Loucy (cell line): ENCODE measurements around the gene FGFR1OP2.

Experiments
- H2AFZ ChIP-seq: fragments of 200-600 bp; sonication (generic); 2 replicates; pipeline ENCODE4 v1.6.0; 2016; ENCODE audit warnings: antibody characterized with exemption, mild to moderate bottlenecking, low read length, moderate library complexity
- H3F3A ChIP-seq: fragments of 200-600 bp; 2 replicates; pipeline ENCODE4 v1.6.0; 2016; ENCODE audit warnings: antibody characterized with exemption, low read depth, mild to moderate bottlenecking
- H3K27me3 ChIP-seq: fragments of 200-600 bp; sonication (generic); 2 replicates; pipeline ENCODE4 v1.6.1; 2014; ENCODE audit warnings: low read length, mild to moderate bottlenecking; ENCODE audit not compliant: insufficient read depth, poor library complexity, severe bottlenecking
- H3K36me3 ChIP-seq: fragments of 200-600 bp; sonication (generic); 2 replicates; pipeline ENCODE4 v1.6.1; 2016; ENCODE audit warnings: low read length; ENCODE audit not compliant: insufficient read depth
- H3K4me1 ChIP-seq: fragments of 200-600 bp; sonication (generic); 2 replicates; pipeline ENCODE4 v1.5.1; 2014; ENCODE audit warnings: low read length, mild to moderate bottlenecking; ENCODE audit not compliant: insufficient read depth, poor library complexity, severe bottlenecking
- H3K4me2 ChIP-seq: fragments of 200-600 bp; sonication (generic); 2 replicates; pipeline ENCODE4 v1.6.0; 2014; ENCODE audit warnings: antibody characterized with exemption, low read length, low read depth, mild to moderate bottlenecking; ENCODE audit not compliant: poor library complexity, severe bottlenecking
- H3K4me3 ChIP-seq: fragments of 200-600 bp; sonication (generic); 2 replicates; pipeline ENCODE4 v1.5.1; 2014; ENCODE audit warnings: low read length, mild to moderate bottlenecking, mixed read lengths; ENCODE audit not compliant: poor library complexity, severe bottlenecking
- H3K79me2 ChIP-seq: fragments of 200-600 bp; sonication (generic); 2 replicates; pipeline ENCODE4 v1.6.1; 2014; ENCODE audit warnings: low read length; ENCODE audit not compliant: insufficient read depth
- H3K9ac ChIP-seq: fragments of 200-600 bp; sonication (generic); 2 replicates; pipeline ENCODE4 v1.6.0; 2014; ENCODE audit warnings: mild to moderate bottlenecking, low read depth, low read length, moderate library complexity; ENCODE audit not compliant: poor library complexity, severe bottlenecking
- H3K9me2 ChIP-seq: fragments of 200-600 bp; sonication (generic); replicated peaks from 2 replicates; pipeline ENCODE4 v1.6.1; 2016; ENCODE audit warnings: low read depth, low read length, mixed read lengths
- H3K9me3 ChIP-seq: fragments of 200-600 bp; sonication (generic); 2 replicates; pipeline ENCODE4 v1.6.1; 2014; ENCODE audit warnings: mild to moderate bottlenecking, antibody characterized with exemption, low read length, low read depth; ENCODE audit not compliant: insufficient read depth
- H4K20me1 ChIP-seq: fragments of 200-600 bp; sonication (generic); 2 replicates; pipeline ENCODE4 v1.6.0; 2014; ENCODE audit warnings: antibody characterized with exemption, low read length, mild to moderate bottlenecking; ENCODE audit not compliant: insufficient read depth, poor library complexity, severe bottlenecking
- CTCF ChIP-seq: fragments of 200-600 bp; sonication (generic); conservative IDR thresholded peaks from 2 replicates; pipeline ENCODE4 v1.5.1; 2014; ENCODE audit warnings: mild to moderate bottlenecking, antibody characterized with exemption, low read length
- EZH2phosphoT487 ChIP-seq: fragments of 200-600 bp; IDR thresholded peaks from 2 replicates; pipeline ENCODE4 v1.6.1; 2018; ENCODE audit warnings: antibody characterized with exemption, mild to moderate bottlenecking, moderate library complexity, borderline replicate concordance

Gene FGFR1OP2

GRCh38 chr12:26979733-26980132, 41.5 kb downstream of the FGFR1OP2 start:
- no peaks in the 10 kb centered on the region for H3F3A ChIP-seq
- no peaks in the 10 kb centered on the region for H3K27me3 ChIP-seq
- H3K4me1 ChIP-seq = no peaks in the 10 kb centered on the region
- H3K9ac ChIP-seq = no peak overlapping the region
- H3K4me3 ChIP-seq = no peak overlapping the region
- peaks cover 14% of the 10 kb centered on the region; the same call in 1 of the 2 replicates for H3K79me2 ChIP-seq
- H4K20me1 ChIP-seq = peaks cover 2% of the 10 kb centered on the region
- H3K9me2 ChIP-seq = no peaks in the 10 kb centered on the region
- no peaks in the 10 kb centered on the region for H3K9me3 ChIP-seq
- TF ChIP-seq EZH2phosphoT487 = no peak
- TF ChIP-seq CTCF = no peak
- peaks cover 89% of the 10 kb centered on the region; the same call in 1 of the 2 replicates for H3K36me3 ChIP-seq
- no peak overlapping the region for H2AFZ ChIP-seq
- H3K4me2 ChIP-seq = no peak overlapping the region

DNA sequence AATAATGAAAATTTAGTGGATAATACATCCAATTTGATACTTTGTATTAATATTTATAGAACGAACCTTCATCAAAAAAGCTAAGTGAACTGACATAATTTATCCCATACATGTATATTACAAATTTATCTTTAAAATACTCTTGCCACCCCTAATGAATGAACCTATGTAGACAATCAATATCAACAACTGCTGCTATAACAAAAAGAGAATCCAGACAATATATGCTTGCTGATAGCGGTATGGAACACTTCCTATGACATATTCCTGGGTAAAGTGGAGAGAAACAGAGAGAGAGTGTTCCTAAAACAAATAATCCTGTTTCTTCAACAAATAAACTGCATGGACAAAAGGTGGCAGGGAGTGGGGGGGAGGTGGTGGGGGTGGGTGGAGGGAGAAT, 44.6 kb downstream of the FGFR1OP2 start:
- Histone ChIP-seq H3F3A (no peaks in the 10 kb centered on the region), H4K20me1 (no peaks in the 10 kb centered on the region), H3K27me3 (no peaks in the 10 kb centered on the region), H3K9me3 (no peaks in the 10 kb centered on the region), H3K9me2 (no peaks in the 10 kb centered on the region), H3K4me3 (no peak overlapping the region), H3K4me2 (no peak overlapping the region), H3K4me1 (no peaks in the 10 kb centered on the region), H3K9ac (no peak overlapping the region), H3K79me2 (peaks cover 28% of the 10 kb centered on the region; the same call in 1 of the 2 replicates), H2AFZ (no peak overlapping the region), H3K36me3 (peaks cover 81% of the 10 kb centered on the region)
- TF ChIP-seq CTCF (no peak), EZH2phosphoT487 (no peak)

GRCh38 chr12:26987634-26988424, 49.6 kb downstream of the FGFR1OP2 start:
- no peaks in the 10 kb centered on the region for H3K9me2 ChIP-seq
- peaks cover 18% of the 10 kb centered on the region for H3K79me2 ChIP-seq
- no peaks in the 10 kb centered on the region for H3K9me3 ChIP-seq
- H3K9ac ChIP-seq = no peak overlapping the region
- no peak overlapping the region for H3K4me2 ChIP-seq
- H3K4me1 ChIP-seq = no peaks in the 10 kb centered on the region
- peaks cover 75% of the 10 kb centered on the region for H3K36me3 ChIP-seq
- no peak overlapping the region for H2AFZ ChIP-seq
- H4K20me1 ChIP-seq = peaks cover 7% of the 10 kb centered on the region
- no peak for TF ChIP-seq EZH2phosphoT487
- TF ChIP-seq CTCF = no peak
- H3K4me3 ChIP-seq = no peak overlapping the region
- H3K27me3 ChIP-seq = no peaks in the 10 kb centered on the region
- no peaks in the 10 kb centered on the region for H3F3A ChIP-seq
